T-helper 17 cell (primary cell): ENCODE data around the gene HSBP1L1. TPM values are rescaled to one million over a fixed set of nuclear protein-coding genes. Genes with fewer than 3 reads are reported as not detected.

Experiments used
- ATAC-seq: fragments of 150-1000 bp; cut with Tn5 transposase; 2 replicates; pipeline ENCODE4 v1.10.0; 2021; ENCODE audit warnings: mild to moderate bottlenecking, moderate library complexity
- DNase-seq, 3 donors: peaks; one replicate each; pipeline versions ENCODE4 v3.0.0 to v3.0.0-alpha.2; 2020 to 2021
- H3K9me3 ChIP-seq: one replicate; pipeline ENCODE4 v1.7.0; 2013; ENCODE audit warnings: low read length, mild to moderate bottlenecking; ENCODE audit not compliant: control insufficient read depth, poor library complexity, severe bottlenecking
- H3K27ac Mint-ChIP-seq: one replicate; pipeline ENCODE4 v1.8.0; 2022; ENCODE audit warnings: mild to moderate bottlenecking, moderate library complexity, mixed read lengths
- H3K27me3 Mint-ChIP-seq: one replicate; pipeline ENCODE4 v1.8.0; 2022; ENCODE audit warnings: mixed read lengths
- H3K36me3 Mint-ChIP-seq: one replicate; pipeline ENCODE4 v1.8.0; 2022; ENCODE audit warnings: low read depth, mixed read lengths
- H3K4me1 Mint-ChIP-seq: one replicate; pipeline ENCODE4 v1.8.0; 2022; ENCODE audit warnings: mild to moderate bottlenecking, mixed read lengths
- H3K4me3 Mint-ChIP-seq: one replicate; pipeline ENCODE4 v1.8.0; 2022; ENCODE audit warnings: mild to moderate bottlenecking, moderate library complexity, mixed read lengths
- total RNA-seq, 4 donors: library from RNA in 2 of 4; stranded (reverse) in 2 of 4; gene quantifications; one replicate each; pipeline ENCODE4 v1.2.3 and lab custom pipeline; 2022 to 2026

The HSBP1L1 gene
- total RNA-seq, 2 donors from 2014 or later = 17.9 to 21.5 TPM

DNA sequence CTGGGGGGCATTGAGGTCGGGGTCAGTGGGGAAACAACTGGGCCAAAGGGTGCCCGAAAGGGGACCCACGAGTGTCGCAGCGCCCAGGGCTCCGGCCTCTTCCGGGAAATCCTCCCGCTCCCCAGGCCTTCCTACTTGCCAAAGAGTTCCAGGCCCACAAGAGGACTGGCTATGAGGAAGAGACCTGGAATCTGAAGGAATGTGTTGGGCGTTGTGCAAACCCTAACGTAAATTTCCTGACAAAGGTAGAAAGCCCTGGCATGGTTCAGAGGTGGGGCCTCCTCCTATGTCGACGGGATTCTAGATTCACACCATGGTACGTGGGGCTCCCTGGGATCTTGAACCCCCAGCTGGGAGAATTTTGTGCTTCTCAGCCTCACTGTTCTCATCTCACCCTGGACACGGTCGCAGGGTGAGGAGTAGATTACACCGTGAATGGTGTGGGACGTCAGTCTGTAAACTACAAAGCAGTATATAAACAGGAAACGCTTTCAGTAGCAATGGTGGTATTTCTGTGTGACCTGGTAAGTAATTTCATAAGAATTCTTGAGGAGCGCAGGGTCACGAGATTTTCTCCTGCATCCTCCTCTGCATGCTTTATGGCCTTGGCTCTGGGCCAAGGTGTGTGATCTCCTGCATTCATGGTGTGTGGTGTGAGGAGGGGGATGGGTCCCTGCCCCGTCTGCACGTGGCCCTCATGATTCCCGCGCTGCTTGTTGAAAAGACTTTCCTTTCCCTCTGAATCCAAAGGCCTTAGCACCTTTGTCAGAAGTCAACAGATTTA is 868 bp downstream of the HSBP1L1 start:
- no peak for DNase-seq
- no peaks in the 10 kb centered on the region for H3K9me3 ChIP-seq
- H3K4me1 Mint-ChIP-seq = peaks cover 19% of the 10 kb centered on the region
- peak; percentile 38 for ATAC-seq
- peaks cover 7% of the 10 kb centered on the region for H3K27me3 Mint-ChIP-seq
- peak overlapping the region; percentile 82 for H3K4me3 Mint-ChIP-seq
- peak overlapping the region; percentile 57 for H3K27ac Mint-ChIP-seq
- peaks cover 2% of the 10 kb centered on the region for H3K36me3 Mint-ChIP-seq

GRCh38 chr18:79970419-79971133 is 6.1 kb downstream of the HSBP1L1 start:
- H3K36me3 Mint-ChIP-seq = peaks cover 5% of the 10 kb centered on the region
- ATAC-seq (no peak), DNase-seq (no peak)
- H3K9me3 ChIP-seq = no peaks in the 10 kb centered on the region
- no peak overlapping the region for H3K27ac Mint-ChIP-seq
- no peaks in the 10 kb centered on the region for H3K27me3 Mint-ChIP-seq
- peaks cover 9% of the 10 kb centered on the region for H3K4me1 Mint-ChIP-seq
- no peak overlapping the region for H3K4me3 Mint-ChIP-seq

GRCh38 chr18:79971211-79971952 is 6.9 kb downstream of the HSBP1L1 start:
- Mint-ChIP-seq H3K36me3 (peaks cover 5% of the 10 kb centered on the region), H3K27ac (peak overlapping the region; percentile 43), H3K27me3 (no peaks in the 10 kb centered on the region), H3K4me3 (no peak overlapping the region), H3K4me1 (peaks cover 11% of the 10 kb centered on the region)
- DNase-seq = no peak
- ATAC-seq = no peak
- no peaks in the 10 kb centered on the region for H3K9me3 ChIP-seq

GRCh38 chr18:79971986-79972385 is 7.5 kb downstream of the HSBP1L1 start:
- no peaks in the 10 kb centered on the region for H3K27me3 Mint-ChIP-seq
- ATAC-seq (no peak), DNase-seq (no peak)
- peaks cover 11% of the 10 kb centered on the region for H3K4me1 Mint-ChIP-seq
- peak overlapping the region; percentile 43 for H3K27ac Mint-ChIP-seq
- H3K36me3 Mint-ChIP-seq = peaks cover 5% of the 10 kb centered on the region
- H3K4me3 Mint-ChIP-seq = no peak overlapping the region
- H3K9me3 ChIP-seq = no peaks in the 10 kb centered on the region

GRCh38 chr18:79972720-79973119 is 8.3 kb downstream of the HSBP1L1 start:
- Mint-ChIP-seq H3K27ac (no peak overlapping the region), H3K4me3 (no peak overlapping the region), H3K27me3 (no peaks in the 10 kb centered on the region), H3K4me1 (peaks cover 9% of the 10 kb centered on the region), H3K36me3 (peaks cover 5% of the 10 kb centered on the region)
- ATAC-seq (no peak), DNase-seq (no peak)
- no peaks in the 10 kb centered on the region for H3K9me3 ChIP-seq

- Mint-ChIP-seq H3K27me3 (no peaks in the 10 kb centered on the region), H3K27ac (no peak overlapping the region), H3K4me3 (no peak overlapping the region), H3K36me3 (peaks cover 5% of the 10 kb centered on the region), H3K4me1 (peaks cover 14% of the 10 kb centered on the region)
- DNase-seq (no peak), ATAC-seq (no peak)
- H3K9me3 ChIP-seq = no peaks in the 10 kb centered on the region
These were observed 9.1 kb downstream of the HSBP1L1 start for GRCh38 chr18:79973517-79973916.

DNA sequence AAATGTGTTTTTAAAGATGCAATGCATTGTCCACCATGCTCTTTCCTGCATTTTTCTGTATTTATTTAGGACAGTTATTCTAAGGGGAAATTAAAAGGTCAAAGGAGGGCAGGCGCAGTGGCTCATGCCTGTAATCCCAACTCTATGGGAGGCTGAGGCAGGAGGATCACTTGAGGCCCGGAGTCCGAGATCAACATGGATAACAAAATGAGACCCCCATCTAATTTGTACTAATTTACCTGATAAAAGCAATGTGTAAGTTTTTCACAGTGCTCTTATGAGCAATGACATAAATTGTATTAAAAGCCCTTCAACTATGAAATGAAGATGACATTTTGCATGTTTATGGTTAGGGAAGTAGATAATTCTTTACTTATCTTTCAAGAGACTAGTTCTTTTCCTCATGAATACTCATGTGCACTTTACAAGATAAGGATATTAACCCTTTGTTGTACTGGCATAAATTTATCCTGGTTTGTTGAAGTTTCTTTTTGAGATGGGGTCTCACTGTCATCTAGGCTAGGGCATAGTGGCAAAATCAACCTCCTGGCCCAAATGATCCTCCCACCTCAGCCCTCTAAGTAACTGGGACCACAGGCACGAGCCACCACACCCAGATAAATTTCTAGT is 9.7 kb downstream of the HSBP1L1 start:
- Mint-ChIP-seq H3K4me3 (no peak overlapping the region), H3K4me1 (peaks cover 14% of the 10 kb centered on the region), H3K36me3 (peaks cover 5% of the 10 kb centered on the region), H3K27me3 (no peaks in the 10 kb centered on the region), H3K27ac (no peak overlapping the region)
- ATAC-seq (no peak), DNase-seq (no peak)
- H3K9me3 ChIP-seq = no peaks in the 10 kb centered on the region

- no peak overlapping the region for H3K27ac Mint-ChIP-seq
These were observed 10.6 kb downstream of the HSBP1L1 start for GRCh38 chr18:79975043-79975442.

GRCh38 chr18:79975985-79976680 is 11.7 kb downstream of the HSBP1L1 start:
- ATAC-seq (no peak), DNase-seq (no peak)
- H3K36me3 Mint-ChIP-seq = peaks cover 5% of the 10 kb centered on the region
- no peak overlapping the region for H3K27ac Mint-ChIP-seq
- no peaks in the 10 kb centered on the region for H3K27me3 Mint-ChIP-seq
- H3K9me3 ChIP-seq = no peaks in the 10 kb centered on the region
- no peak overlapping the region for H3K4me3 Mint-ChIP-seq
- H3K4me1 Mint-ChIP-seq = peaks cover 14% of the 10 kb centered on the region

More at GRCh38 chr18:79975043-79975442, 10.6 kb downstream of the HSBP1L1 start:
- Mint-ChIP-seq H3K4me3 (no peak overlapping the region), H3K36me3 (peaks cover 5% of the 10 kb centered on the region), H3K27me3 (no peaks in the 10 kb centered on the region), H3K4me1 (peaks cover 14% of the 10 kb centered on the region)
- ATAC-seq (no peak), DNase-seq (no peak)
- H3K9me3 ChIP-seq = no peaks in the 10 kb centered on the region

- H3K9me3 ChIP-seq = no peaks in the 10 kb centered on the region
- Mint-ChIP-seq H3K4me1 (peaks cover 34% of the 10 kb centered on the region), H3K4me3 (no peak overlapping the region), H3K27ac (no peak overlapping the region), H3K36me3 (no peaks in the 10 kb centered on the region), H3K27me3 (no peaks in the 10 kb centered on the region)
- ATAC-seq = no peak
- DNase-seq = no peak
These were observed 15.4 kb downstream of the HSBP1L1 start for GRCh38 chr18:79979843-79980242.

DNA sequence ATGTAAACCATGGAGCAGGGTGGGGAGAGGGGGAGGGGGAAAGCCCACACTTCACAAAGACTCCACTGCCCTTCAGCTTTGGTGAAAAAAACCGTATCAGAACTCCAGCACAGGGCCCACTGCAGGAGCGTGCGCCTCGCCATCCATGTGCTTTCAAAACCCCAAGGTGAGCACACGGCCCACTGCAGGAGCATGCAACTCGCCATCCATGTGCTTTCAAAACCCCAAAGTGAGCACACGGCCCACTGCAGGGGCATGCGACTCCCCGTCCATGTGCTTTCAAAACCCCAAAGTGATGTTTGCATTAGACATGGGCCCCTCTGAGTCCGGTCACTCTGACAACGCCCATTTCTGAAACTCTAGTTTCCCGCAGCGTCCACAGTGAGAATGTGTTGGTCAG is 16.1 kb downstream of the HSBP1L1 start:
- Mint-ChIP-seq H3K36me3 (no peaks in the 10 kb centered on the region), H3K4me3 (no peak overlapping the region), H3K4me1 (peaks cover 39% of the 10 kb centered on the region), H3K27ac (no peak overlapping the region), H3K27me3 (no peaks in the 10 kb centered on the region)
- no peak for DNase-seq
- no peaks in the 10 kb centered on the region for H3K9me3 ChIP-seq
- ATAC-seq = no peak

DNA sequence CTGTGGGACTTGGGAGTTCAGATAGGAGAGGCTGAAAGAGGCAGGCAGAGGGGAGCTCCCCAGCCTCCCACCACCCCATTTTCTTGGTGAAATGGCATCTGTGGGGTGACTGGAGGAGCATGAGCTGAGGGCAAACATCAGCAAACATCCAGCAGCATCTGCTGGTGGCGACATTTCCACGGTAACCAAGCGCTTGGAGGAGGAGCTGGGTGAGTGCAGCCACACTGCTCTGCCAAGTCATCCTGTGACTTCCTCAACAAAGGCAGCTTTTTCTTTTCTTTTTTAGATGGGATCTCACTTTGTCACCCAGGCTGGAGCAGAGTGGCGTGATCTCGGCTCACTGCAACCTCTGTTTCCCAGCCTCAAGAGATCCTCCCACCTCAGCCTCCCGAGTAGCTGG is 18.3 kb downstream of the HSBP1L1 start:
- no peaks in the 10 kb centered on the region for H3K9me3 ChIP-seq
- no peaks in the 10 kb centered on the region for H3K36me3 Mint-ChIP-seq
- peaks cover 45% of the 10 kb centered on the region for H3K4me1 Mint-ChIP-seq
- H3K27me3 Mint-ChIP-seq = no peaks in the 10 kb centered on the region
- no peak overlapping the region for H3K4me3 Mint-ChIP-seq
- no peak for DNase-seq
- H3K27ac Mint-ChIP-seq = no peak overlapping the region
- ATAC-seq = peak; percentile 37
